Subcutaneous adipose tissue (tissue), 4 donors: ENCODE results near the gene GSAP. TPM values are rescaled to one million over a fixed set of nuclear protein-coding genes. Genes with fewer than 3 reads are reported as not detected.

Experiments used
- total RNA-seq, 4 donors: library from RNA; depleted of rRNA; stranded (reverse); fragments of >200 nt; gene quantifications; one replicate each; pipeline ENCODE4 v1.1.0, GENCODE V29; 2016
- TF ChIP-seq, protein P1 (sequence below): fragments of 450-650 bp; IDR thresholded peaks from one replicate; pipeline ENCODE4 v1.5.1; 2016; ENCODE audit warnings: low read depth, mild to moderate bottlenecking, control low read depth, antibody characterized with exemption, moderate library complexity

GSAP gene
- total RNA-seq, 4 donors from 2014 or later, result 29.6 to 50.1 (median 40.9) TPM

DNA sequence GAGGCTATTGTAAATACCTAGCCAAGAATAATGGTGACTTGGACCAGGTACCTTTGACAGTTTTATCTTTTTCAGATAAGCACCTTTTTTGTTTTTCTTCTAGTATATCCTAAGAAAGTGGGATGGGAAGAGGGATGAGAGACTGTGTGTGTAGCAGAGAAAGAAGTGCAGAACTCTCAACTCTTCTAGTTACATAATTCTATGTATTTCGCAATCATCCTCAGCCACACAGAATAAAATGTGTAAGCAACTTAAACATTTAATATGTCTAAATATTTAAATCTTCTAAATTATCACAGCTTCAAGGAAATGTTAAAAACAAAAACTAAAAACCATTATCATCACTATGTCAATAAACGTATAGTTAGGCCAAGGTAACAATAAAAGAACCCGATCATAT, 42.6 kb upstream of the GSAP start:
- TF ChIP-seq, protein P1, sequence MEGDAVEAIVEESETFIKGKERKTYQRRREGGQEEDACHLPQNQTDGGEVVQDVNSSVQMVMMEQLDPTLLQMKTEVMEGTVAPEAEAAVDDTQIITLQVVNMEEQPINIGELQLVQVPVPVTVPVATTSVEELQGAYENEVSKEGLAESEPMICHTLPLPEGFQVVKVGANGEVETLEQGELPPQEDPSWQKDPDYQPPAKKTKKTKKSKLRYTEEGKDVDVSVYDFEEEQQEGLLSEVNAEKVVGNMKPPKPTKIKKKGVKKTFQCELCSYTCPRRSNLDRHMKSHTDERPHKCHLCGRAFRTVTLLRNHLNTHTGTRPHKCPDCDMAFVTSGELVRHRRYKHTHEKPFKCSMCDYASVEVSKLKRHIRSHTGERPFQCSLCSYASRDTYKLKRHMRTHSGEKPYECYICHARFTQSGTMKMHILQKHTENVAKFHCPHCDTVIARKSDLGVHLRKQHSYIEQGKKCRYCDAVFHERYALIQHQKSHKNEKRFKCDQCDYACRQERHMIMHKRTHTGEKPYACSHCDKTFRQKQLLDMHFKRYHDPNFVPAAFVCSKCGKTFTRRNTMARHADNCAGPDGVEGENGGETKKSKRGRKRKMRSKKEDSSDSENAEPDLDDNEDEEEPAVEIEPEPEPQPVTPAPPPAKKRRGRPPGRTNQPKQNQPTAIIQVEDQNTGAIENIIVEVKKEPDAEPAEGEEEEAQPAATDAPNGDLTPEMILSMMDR, result no peak

DNA sequence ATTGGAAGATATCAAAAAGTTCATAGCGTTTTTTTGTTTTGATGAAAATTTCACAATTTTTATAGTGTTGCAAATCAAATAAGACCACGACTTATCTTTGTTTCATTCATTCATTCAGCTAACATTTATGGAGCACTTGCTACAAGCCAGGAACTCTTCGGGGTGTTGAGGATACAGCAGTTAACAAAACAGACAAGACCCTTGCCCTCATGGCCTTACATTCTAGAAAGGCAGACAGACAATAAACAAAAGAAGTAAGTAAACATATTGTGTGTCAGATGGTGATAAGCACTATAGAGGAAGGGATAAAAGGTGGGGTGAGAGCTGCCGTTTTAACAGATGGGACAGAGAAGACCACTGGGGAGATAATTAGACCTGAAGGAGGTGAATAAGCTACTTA, 41.6 kb upstream of the GSAP start:
- TF ChIP-seq, protein P1, result no peak

GRCh38 chr7:77456696-77457095, 40.5 kb upstream of the GSAP start:
- TF ChIP-seq, protein P1, result no peak

DNA sequence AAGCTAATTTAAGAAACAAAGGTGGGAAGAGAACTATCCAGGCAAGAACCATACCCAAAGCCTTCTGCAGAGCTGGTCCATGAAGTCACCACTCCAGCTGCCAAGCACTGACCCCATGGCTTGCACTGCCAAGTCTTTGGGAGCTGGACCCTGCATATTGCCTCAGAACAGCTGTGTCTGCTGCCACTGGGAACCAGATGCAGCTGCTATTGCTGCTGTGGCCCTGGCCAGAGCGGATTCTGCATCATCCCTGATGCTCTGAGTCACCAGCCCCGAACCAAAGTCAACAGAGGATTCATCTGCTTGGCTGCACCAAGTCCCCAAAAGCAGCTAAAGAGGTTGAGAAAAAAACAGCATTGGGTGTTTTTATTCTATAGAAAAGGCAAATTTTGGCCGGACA, 39.2 kb upstream of the GSAP start:
- TF ChIP-seq, protein P1, result no peak

- TF ChIP-seq, protein P1, result no peak
Measured at GRCh38 chr7:77454802-77455201, 38.7 kb upstream of the GSAP start.

GRCh38 chr7:77453531-77453930, 37.4 kb upstream of the GSAP start:
- TF ChIP-seq, protein P1, result no peak

- TF ChIP-seq, protein P1, result no peak
Measured at GRCh38 chr7:77450613-77451012, 34.5 kb upstream of the GSAP start.
